ENCODE measurements around the gene SOX6.

GRCh38 chr11:16356761-16357393, 531 bp upstream of the SOX6 start:
- TF ChIP-seq CTCF (optimal IDR thresholded peaks at IDR 0.05 in 1 of 3, IDR thresholded peaks at IDR 0.05 in 1 of 3, conservative IDR thresholded peaks at IDR 0.05 in 1 of 3; ENCODE audit: extremely low read depth in 1 of 3, insufficient read depth in 2 of 3, low read length in 3 of 3) (no peak), EZH2 (IDR thresholded peaks at IDR 0.05; ENCODE audit: low read length) (no peak)

All from keratinocyte (primary cell).